UCSD-AML1 (cell line): ENCODE measurements around the gene SPRTN.

ENCODE experiments used
- DNase-seq: peaks from one replicate; lab custom pipeline; 2025; ENCODE audit not compliant: unreplicated experiment; lab: John Stamatoyannopoulos, UW

The SPRTN gene

GRCh38 chr1:231338270-231339128 lies at the start of gene SPRTN:
TSS of gene SPRTN (plus strand) at chr1:231338293. CDS start at chr1:231338384, 91 bp downstream.
- no peak for DNase-seq

GRCh38 chr1:231295938-231296337 lies 42.2 kb upstream of the SPRTN start:
- DNase-seq: no peak

GRCh38 chr1:231301990-231302389 lies 36.1 kb upstream of the SPRTN start:
- DNase-seq: no peak

DNA sequence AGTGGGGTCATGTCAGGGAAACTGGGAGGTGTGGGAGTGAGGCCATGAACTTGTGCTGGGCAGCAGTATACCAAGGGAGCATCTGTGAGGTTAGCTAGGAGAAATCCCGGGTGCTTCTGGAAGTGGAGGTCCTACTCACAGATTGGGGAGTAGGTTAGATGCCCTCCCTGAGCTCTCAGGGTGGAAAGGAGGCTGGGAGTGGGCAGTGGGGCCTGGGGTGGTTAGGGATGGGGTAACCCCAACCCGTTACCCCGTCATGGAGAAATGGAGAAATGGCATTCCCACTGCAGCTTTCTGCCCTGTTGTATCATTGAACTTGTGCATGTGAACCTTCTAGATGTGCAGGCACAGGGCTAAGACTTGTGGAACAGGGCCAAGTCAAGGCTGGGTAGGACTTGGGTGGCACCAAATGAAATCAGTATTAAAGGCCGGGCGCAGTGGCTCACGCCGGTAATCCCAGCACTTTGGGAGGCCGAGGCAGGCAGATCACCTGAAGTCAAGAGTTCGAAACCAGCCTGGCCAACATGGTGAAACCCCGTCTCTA lies 27.6 kb upstream of the SPRTN start:
- no peak for DNase-seq

- no peak for DNase-seq
These were observed 26.2 kb upstream of the SPRTN start for GRCh38 chr1:231311720-231312431.

- DNase-seq: no peak
These were observed 25.7 kb upstream of the SPRTN start for GRCh38 chr1:231312432-231312788.

GRCh38 chr1:231313661-231314060 lies 24.4 kb upstream of the SPRTN start:
- DNase-seq: no peak

- peak; percentile 69 for DNase-seq
These were observed 22.2 kb upstream of the SPRTN start for GRCh38 chr1:231315887-231316286.

DNA sequence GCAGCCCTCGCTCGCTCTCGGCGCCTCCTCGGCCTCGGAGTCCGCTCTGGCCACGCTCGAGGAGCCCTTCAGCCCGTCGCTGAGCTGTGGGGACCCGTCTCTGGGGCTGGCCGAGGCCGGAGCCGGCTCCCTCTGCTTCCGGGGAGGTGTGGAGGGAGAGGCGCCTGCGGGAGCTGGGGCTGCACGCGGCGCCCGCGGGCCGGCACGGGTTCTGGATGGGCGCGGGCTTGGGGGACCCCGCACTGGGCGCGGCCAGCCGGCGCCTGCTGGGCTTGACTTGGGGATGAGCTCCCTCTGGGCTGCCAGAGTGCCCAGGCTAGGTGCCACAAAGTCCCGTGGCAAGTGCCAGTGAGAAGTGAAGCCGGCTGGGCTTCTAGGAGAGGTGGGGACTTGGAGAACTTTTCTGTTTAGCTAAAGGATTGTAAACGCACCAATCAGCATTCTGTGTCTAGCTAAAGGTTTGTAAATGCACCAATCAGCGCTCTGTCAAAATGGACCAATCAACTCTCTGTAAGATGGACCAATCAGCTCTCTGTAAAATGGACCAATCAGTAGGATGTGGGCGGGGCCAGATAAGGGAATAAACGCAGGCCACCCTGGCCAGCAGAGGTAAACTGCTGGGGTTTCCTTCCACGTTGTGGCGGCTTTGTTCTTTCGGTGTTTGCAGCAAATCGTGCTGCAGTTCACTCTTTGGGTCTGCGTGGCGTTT lies 20.6 kb upstream of the SPRTN start:
- DNase-seq: no peak

GRCh38 chr1:231318015-231318355 lies 20.1 kb upstream of the SPRTN start:
- DNase-seq: no peak

DNA sequence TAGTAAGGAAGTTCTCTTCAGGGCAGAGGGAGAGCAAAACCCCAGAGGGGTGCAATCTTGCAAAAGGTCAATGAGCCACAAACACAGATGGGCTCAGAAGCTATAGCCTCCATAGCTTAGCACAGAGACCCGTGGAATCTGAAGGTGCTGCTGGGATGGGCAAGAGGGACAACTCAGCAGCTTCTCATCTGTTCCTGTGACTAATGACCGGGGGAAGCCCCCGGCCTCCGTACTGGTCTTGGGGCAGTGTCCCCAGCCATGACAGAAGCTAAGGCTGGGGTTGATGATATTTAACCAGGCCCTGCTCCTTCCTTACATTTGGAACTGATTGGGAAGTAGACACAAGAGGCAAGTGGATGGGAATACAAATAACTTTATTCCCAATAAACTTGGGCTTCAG lies 19.5 kb upstream of the SPRTN start:
- DNase-seq: no peak

DNA sequence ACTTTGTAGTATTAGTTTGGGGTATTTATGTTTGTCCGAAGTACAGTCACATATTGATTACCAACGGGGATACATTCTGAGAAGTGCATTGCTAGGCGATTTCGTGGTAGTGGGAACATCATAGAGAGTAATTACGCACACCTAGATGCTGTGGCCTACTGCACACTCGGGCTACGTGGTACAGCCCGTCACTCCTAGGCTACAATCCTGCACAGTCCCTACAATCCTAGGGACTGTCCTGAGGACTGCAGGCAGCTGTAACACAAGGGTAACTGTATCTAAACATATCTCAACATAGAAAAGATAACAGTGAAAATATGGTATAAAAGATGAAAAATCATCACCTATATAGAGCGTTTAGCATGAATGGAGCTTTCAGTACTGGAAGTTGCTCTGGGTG lies 19.0 kb upstream of the SPRTN start:
- DNase-seq: no peak

- no peak for DNase-seq
These were observed 15.1 kb upstream of the SPRTN start for GRCh38 chr1:231322880-231323530.

- no peak for DNase-seq
These were observed 13.4 kb upstream of the SPRTN start for GRCh38 chr1:231324660-231325059.

- DNase-seq: no peak
These were observed 11.8 kb upstream of the SPRTN start for GRCh38 chr1:231326248-231326647.

GRCh38 chr1:231327617-231328016 lies 10.5 kb upstream of the SPRTN start:
- no peak for DNase-seq

DNA sequence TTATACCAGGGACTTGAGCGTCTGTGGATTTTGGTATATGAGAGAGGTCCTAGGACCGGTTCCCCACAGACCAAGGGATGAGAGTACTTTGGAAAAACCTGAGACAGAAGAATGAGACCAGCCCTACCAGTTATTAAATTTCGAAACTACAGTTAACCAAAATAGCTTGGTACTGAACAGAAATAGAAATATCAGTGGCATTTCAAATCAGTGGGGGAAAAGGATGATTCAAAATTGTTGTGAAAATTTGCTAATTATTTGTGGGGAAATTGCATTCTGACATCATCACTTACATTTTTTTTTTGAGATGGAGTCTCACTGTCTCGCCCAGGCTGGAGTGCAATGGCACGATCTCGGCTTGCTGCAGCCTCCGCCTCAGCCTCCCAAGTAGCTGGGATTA lies 8.6 kb upstream of the SPRTN start:
- DNase-seq: no peak

DNA sequence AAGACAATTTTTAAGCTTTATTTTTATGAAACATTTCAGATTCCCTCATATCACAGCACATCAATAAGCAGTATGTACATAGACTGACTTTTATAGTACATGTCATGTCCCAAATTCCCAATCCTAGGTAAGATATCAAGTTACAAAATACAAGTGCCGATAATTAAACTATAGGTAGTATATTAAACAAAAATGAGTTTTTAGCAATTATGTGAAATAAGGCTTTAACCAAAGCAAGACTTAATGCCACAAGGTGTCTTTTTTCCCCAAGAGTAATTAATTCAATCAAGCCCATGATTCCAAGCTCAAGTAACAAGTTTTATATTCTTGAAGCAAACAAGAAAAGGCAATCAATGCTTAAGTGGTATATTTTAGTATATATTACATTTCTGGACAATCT lies 5.3 kb upstream of the SPRTN start:
- no peak for DNase-seq

- no peak for DNase-seq
These were observed 3.9 kb upstream of the SPRTN start for GRCh38 chr1:231334079-231334666.

- DNase-seq: no peak
These were observed 3.1 kb upstream of the SPRTN start for GRCh38 chr1:231334952-231335351.
